K562 (cell line): ENCODE results near the gene COL5A3. TPM values are rescaled to one million over a fixed set of nuclear protein-coding genes. Genes with fewer than 3 reads are reported as not detected.

ENCODE experiments used
- ATAC-seq: fragments of 200-7000 bp; cut with Tn5 transposase; 3 replicates; pipeline ENCODE4 v1.9.1; 2020; ENCODE audit warnings: moderate library complexity
- BruUV-seq: library from RNA; stranded (reverse); fragments of 400-500 nt; replicated peaks from 2 replicates; lab custom pipeline; 2021; lab: Mats Ljungman, UMichigan
- CTCF ChIA-PET: fragments of 300-600 bp; formaldehyde crosslinking; extraction: SDS; loops from one replicate; lab custom pipeline; 2021; ENCODE audit warnings: low intra/inter-chr PET ratio; lab: Yijun Ruan, JAX
- POLR2A ChIA-PET: fragments of 300-600, 350-650 bp; sonication (Branson Sonifier 250); formaldehyde crosslinking; extraction: SDS; loops from one replicate; lab custom pipeline; 2021; ENCODE audit warnings: antibody characterized with exemption, inconsistent platforms; lab: Yijun Ruan, JAX
- DNase-seq, 4 experiments: peaks; one replicate each; pipeline versions ENCODE4 v3.0.0 to v3.0.0-alpha.2; 2011 to 2018; ENCODE audit warnings: low spot score in 3 of 4, mixed read lengths in 3 of 4; ENCODE audit errors: extremely low read depth in 1 of 4
- FAIRE-seq: peaks from 2 replicates; lab custom pipeline; 2011; peaks lifted over from hg19 to GRCh38; lab: Jason Lieb, UNC
- H2AFZ ChIP-seq: 2 replicates; pipeline ENCODE4 v1.6.0; 2011; ENCODE audit warnings: low read depth, low read length, control low read depth, inconsistent platforms
- H3K27ac ChIP-seq: fragments of 200-600 bp; 3 replicates; pipeline ENCODE4 v1.8.0; 2011; ENCODE audit warnings: low read depth, mild to moderate bottlenecking, control low read depth, inconsistent platforms, low read length, moderate library complexity, mixed read lengths; ENCODE audit errors: extremely low read depth
- H3K27me3 ChIP-seq, 2 experiments: fragments of 300-600 bp in 1 of 2; 2 replicates in 1 of 2; 3 replicates in 1 of 2; pipeline versions ENCODE4 v1.6.0 to v1.8.0; 2011; ENCODE audit warnings: inconsistent platforms in 2 of 2, low read length in 2 of 2, mild to moderate bottlenecking in 1 of 2, mixed read lengths in 1 of 2, moderate library complexity in 1 of 2; ENCODE audit not compliant: control insufficient read depth in 2 of 2, insufficient read depth in 2 of 2
- H3K36me3 ChIP-seq: fragments of 300-600 bp; 3 replicates; pipeline ENCODE4 v1.8.0; 2011; ENCODE audit warnings: mild to moderate bottlenecking, low read length, inconsistent platforms; ENCODE audit not compliant: control insufficient read depth, insufficient read depth
- H3K4me1 ChIP-seq, 2 experiments: fragments of 200-600 bp in 1 of 2; replicated peaks in 1 of 2; 2 replicates in 1 of 2; 3 replicates in 1 of 2; pipeline versions ENCODE4 v1.5.1 to v1.8.0; 2011; ENCODE audit warnings: inconsistent platforms in 2 of 2, low read length in 2 of 2, mild to moderate bottlenecking in 1 of 2, mixed read lengths in 1 of 2, moderate library complexity in 1 of 2; ENCODE audit not compliant: control insufficient read depth in 2 of 2, insufficient read depth in 2 of 2
- H3K4me2 ChIP-seq: 2 replicates; pipeline ENCODE4 v1.6.1; 2011; ENCODE audit warnings: low read length, control low read depth, inconsistent platforms, mixed read lengths; ENCODE audit not compliant: insufficient read depth
- H3K4me3 ChIP-seq: fragments of 200-600 bp; sonication (generic), shearing (Covaris generic); 2 replicates; pipeline ENCODE4 v1.5.1; 2016; ENCODE audit warnings: control low read depth, inconsistent platforms
- H3K79me2 ChIP-seq: fragments of 200-600 bp; 3 replicates; pipeline ENCODE4 v1.8.0; 2011; ENCODE audit warnings: low read length, inconsistent platforms; ENCODE audit not compliant: control insufficient read depth, insufficient read depth
- H3K9ac ChIP-seq, 2 experiments: 2 replicates each; pipeline versions ENCODE4 v1.6.0 to v1.6.1; 2011; ENCODE audit warnings: low read depth in 2 of 2, low read length in 2 of 2, control low read depth in 1 of 2, inconsistent platforms in 1 of 2, mild to moderate bottlenecking in 1 of 2, mixed read lengths in 1 of 2; ENCODE audit not compliant: insufficient read depth in 1 of 2
- H3K9me1 ChIP-seq: one replicate; pipeline ENCODE4 v1.6.0; 2011; ENCODE audit warnings: inconsistent platforms, mild to moderate bottlenecking, low read length, moderate library complexity; ENCODE audit not compliant: control insufficient read depth, insufficient read depth
- H3K9me3 ChIP-seq: replicated peaks from 2 replicates; pipeline ENCODE4 v1.5.1; 2011; ENCODE audit warnings: low read depth, low read length, inconsistent platforms; ENCODE audit not compliant: control insufficient read depth, insufficient read depth
- H4K20me1 ChIP-seq: replicated peaks from 2 replicates; pipeline ENCODE4 v1.6.1; 2011; ENCODE audit warnings: low read length, inconsistent platforms, mixed read lengths; ENCODE audit not compliant: control insufficient read depth, insufficient read depth
- BMI1 ChIP-seq: fragments of 150-350 bp; IDR thresholded peaks from 2 replicates; pipeline ENCODE4 v1.6.1; 2014; ENCODE audit warnings: low read length
- BRF1 ChIP-seq: IDR thresholded peaks from 3 replicates; pipeline ENCODE4 v1.6.1; 2011; ENCODE audit warnings: borderline replicate concordance, mild to moderate bottlenecking; ENCODE audit not compliant: insufficient read length; ENCODE audit errors: extremely low read depth
- ESRRA ChIP-seq: fragments of 450-650 bp; IDR thresholded peaks from 2 replicates; pipeline ENCODE4 v1.6.1; 2014; ENCODE audit warnings: low read depth, mild to moderate bottlenecking, moderate library complexity, borderline replicate concordance
- LEF1 ChIP-seq: fragments of 450-650 bp; IDR thresholded peaks from 2 replicates; pipeline ENCODE4 v1.6.1; 2016; ENCODE audit warnings: mild to moderate bottlenecking
- TAF15 ChIP-seq: fragments of 200-400 bp; formaldehyde crosslinking; IDR thresholded peaks from 2 replicates; pipeline ENCODE4 v1.6.1; 2017; ENCODE audit warnings: mild to moderate bottlenecking, low read depth, low read length, moderate library complexity
- TBL1XR1 ChIP-seq, 2 experiments: IDR thresholded peaks; 2 replicates each; pipeline ENCODE4 v1.6.1; 2012; ENCODE audit warnings: improper control_type of control experiment in 2 of 2, low read length in 2 of 2, mild to moderate bottlenecking in 1 of 2
- TFAM ChIP-seq: fragments of 250-450 bp; sonication (Bioruptor Pico); conservative IDR thresholded peaks from 2 replicates; pipeline ENCODE4 v1.5.0; 2021; ENCODE audit warnings: mild to moderate bottlenecking, moderate library complexity
- ZBTB1 ChIP-seq: sonication (generic); formaldehyde crosslinking; IDR thresholded peaks from 2 replicates; pipeline ENCODE4 v1.8.1; 2023; ENCODE audit warnings: missing genetic modification reagents, low read depth, mild to moderate bottlenecking, borderline replicate concordance
- WGBS: fragments of 100-300 bp; shearing (Covaris generic); methylation state at CpG from one replicate; pipeline ENCODE4 v1.1.6; 2016; ENCODE audit warnings: low coverage, mixed read lengths; ENCODE audit not compliant: insufficient coverage; ENCODE audit errors: missing lambda C conversion rate; 5-methylcytosine and 5-hydroxymethylcytosine counted together
- in situ Hi-C: fragments of 300-500 bp; cut with MboI; formaldehyde crosslinking; loops from 4 replicates; pipeline ENCODE4 v1.15.0; 2018; ENCODE audit warnings: inconsistent platforms, mixed read lengths
- intact Hi-C: fragments of 100-400 bp; cut with micrococcal nuclease; formaldehyde crosslinking; loops from 2 replicates; pipeline ENCODE4 v1.14.2; 2022
- polyA plus RNA-seq, 8 experiments: library from polyadenylated mRNA; depleted of rRNA in 4 of 8; stranded (reverse) in 5 of 8; unstranded in 3 of 8; fragments of >200 nt; fragmentation: Nextera tagmentation in 2 of 8; fragmentation: Illumina TruSeq in 1 of 8; extraction: Ambion mirVana in 2 of 8; extraction: Trizol in 1 of 8; gene quantifications; 2 replicates each; pipeline versions ENCODE4 v1.2.1 to v1.2.3, GENCODE V29; 2011 to 2014; ENCODE audit warnings: inconsistent platforms in 1 of 8, missing spikeins in 1 of 8
- total RNA-seq, 7 experiments: library from RNA; depleted of rRNA in 6 of 7; stranded (reverse); fragments of >200 nt in 6 of 7; fragmentation: Illumina TruSeq in 2 of 7; extraction: Trizol in 2 of 7; gene quantifications; 2 replicates each; pipeline versions ENCODE4 v1.2.1 to v1.2.3, GENCODE V29; 2011 to 2021; ENCODE audit warnings: low replicate concordance in 1 of 7

Gene COL5A3
- total and polyA plus RNA-seq, 9 of the 15 experiments (the other 6 are each of a cell fraction or from before 2014, with no cell fraction given): 0.01 to 0.02 TPM; not detected in 7

GRCh38 chr19:9941231-9941630 lies 69.1 kb downstream of the COL5A3 start:
- H3K9ac ChIP-seq: no peak overlapping the region
- ATAC-seq: no peak
- no peaks in the 10 kb centered on the region for H3K9me3 ChIP-seq
- no peaks in the 10 kb centered on the region for H3K9me1 ChIP-seq
- no peak for TF ChIP-seq LEF1
- TF ChIP-seq TBL1XR1 (IDR thresholded peaks at IDR 0.05; ENCODE audit: low read length in 2 of 2): no peak
- TF ChIP-seq BRF1: no peak
- no peak for TF ChIP-seq BMI1
- TF ChIP-seq TAF15: no peak
- H2AFZ ChIP-seq: no peak overlapping the region
- BruUV-seq: no TSS peak
- peaks cover 6 to 19% of the 10 kb centered on the region in 2 experiments; a peak in 4 of 5 replicates for H3K4me1 ChIP-seq
- POLR2A ChIA-PET: no interaction called here
- H3K27me3 ChIP-seq: peaks cover 0 to 5% of the 10 kb centered on the region in 2 experiments; a peak in 1 of 5 replicates
- no peak overlapping the region for H3K4me2 ChIP-seq
- no peaks in the 10 kb centered on the region for H3K36me3 ChIP-seq
- in situ Hi-C loops (no loop called here), intact Hi-C loops (no loop called here)
- 0% methylated on average over 1 of the region's 1 CpG for WGBS
- H3K4me3 ChIP-seq: no peak overlapping the region
- CTCF ChIA-PET: no interaction called here
- no peak for FAIRE-seq
- DNase-seq: no peak
- H3K27ac ChIP-seq: no peak overlapping the region
- H4K20me1 ChIP-seq: no peaks in the 10 kb centered on the region
- H3K79me2 ChIP-seq: no peaks in the 10 kb centered on the region

DNA sequence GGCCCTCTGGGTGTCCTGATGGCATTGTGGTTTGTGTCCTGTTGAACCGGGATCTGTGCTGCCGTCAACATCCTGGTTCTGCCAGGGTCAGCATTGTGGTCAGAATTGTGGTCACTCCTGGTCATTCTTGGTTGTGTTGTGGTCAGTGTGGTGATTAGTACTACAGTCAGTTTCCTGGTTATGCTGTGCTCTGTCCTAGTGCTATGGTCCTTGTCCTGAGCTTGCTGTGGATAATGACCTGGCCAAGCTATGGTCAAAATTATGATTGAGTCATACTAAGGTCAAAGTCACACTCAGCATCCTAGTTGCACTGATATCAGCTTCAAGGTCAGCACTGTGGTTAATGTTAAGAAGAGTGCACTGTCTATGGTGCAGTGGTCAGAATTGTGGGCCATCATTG lies 69.5 kb downstream of the COL5A3 start:
- Histone ChIP-seq H3K9ac (no peak overlapping the region), H3K4me2 (no peak overlapping the region), H4K20me1 (no peaks in the 10 kb centered on the region), H3K9me1 (no peaks in the 10 kb centered on the region), H3K4me1 (peaks cover 6 to 22% of the 10 kb centered on the region in 2 experiments; a peak in 4 of 5 replicates), H2AFZ (no peak overlapping the region), H3K79me2 (no peaks in the 10 kb centered on the region), H3K4me3 (no peak overlapping the region), H3K27ac (no peak overlapping the region), H3K9me3 (no peaks in the 10 kb centered on the region), H3K27me3 (peaks cover 0 to 5% of the 10 kb centered on the region in 2 experiments; a peak in 1 of 5 replicates), H3K36me3 (no peaks in the 10 kb centered on the region)
- intact Hi-C loops (no loop called here), in situ Hi-C loops (no loop called here)
- FAIRE-seq: no peak
- BruUV-seq: no TSS peak
- 0% methylated on average over 2 of the region's 2 CpGs for WGBS
- ChIA-PET CTCF (no interaction called here), POLR2A (interaction anchor here (0.6 kb wide), 1 partner anchor 88 kb away, joined by 3 read pairs; no protein-coding TSS in a partner anchor)
- DNase-seq: no peak
- TF ChIP-seq ZBTB1 (CRISPR knock-in tag) (peak; percentile 86), ESRRA (peak; percentile 78), TFAM (CRISPR knock-in tag) (no peak)
- ATAC-seq: no peak
